Stimulated activated naive CD8-positive, alpha-beta T cell treated with anti-CD3 and anti-CD28 coated beads, Interleukin-15, Interleukin-2, amounts not matched to agents 100 U/mL and 50 U/mL, for 24 hours (primary cell): ENCODE measurements around the gene EVI2B.
"Not testable (repeated sequence)": the region's sequence is repeated elsewhere in the genome, so short reads cannot be mapped to it uniquely, and the experiment has no call there.

Source experiments
- ATAC-seq: fragments of 150-1000 bp; cut with Tn5 transposase; one replicate; pipeline ENCODE4 v1.10.0; 2021
- DNase-seq: peaks from one replicate; pipeline ENCODE4 v3.0.0; 2021

The EVI2B gene

DNA sequence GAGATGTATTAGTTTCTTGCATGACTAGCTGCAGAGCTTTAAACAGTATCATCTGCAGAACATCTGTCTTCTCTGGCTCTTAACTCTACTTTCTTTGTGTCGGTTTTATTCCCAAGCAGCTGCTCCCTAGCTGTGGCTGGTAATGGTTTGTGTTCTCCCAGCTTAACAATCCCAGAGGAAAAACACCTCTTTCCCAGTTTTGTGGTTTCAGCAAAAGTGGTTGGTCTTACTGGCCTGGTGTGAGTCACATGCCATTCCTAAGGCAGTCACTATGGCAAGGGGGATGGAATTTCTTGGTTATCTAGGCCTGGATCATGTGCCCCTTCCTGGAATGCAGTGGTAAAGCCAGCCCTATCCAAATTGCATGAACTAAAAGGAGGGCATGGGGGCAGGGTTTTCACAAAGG lies 44.3 kb downstream of the EVI2B start:
- no peak for ATAC-seq
- no peak for DNase-seq

- ATAC-seq (no peak), DNase-seq (no peak)
Observed at GRCh38 chr17:31269036-31269577, 44.7 kb downstream of the EVI2B start.

GRCh38 chr17:31266042-31266441 lies 47.8 kb downstream of the EVI2B start:
- DNase-seq (no peak), ATAC-seq (no peak)

DNA sequence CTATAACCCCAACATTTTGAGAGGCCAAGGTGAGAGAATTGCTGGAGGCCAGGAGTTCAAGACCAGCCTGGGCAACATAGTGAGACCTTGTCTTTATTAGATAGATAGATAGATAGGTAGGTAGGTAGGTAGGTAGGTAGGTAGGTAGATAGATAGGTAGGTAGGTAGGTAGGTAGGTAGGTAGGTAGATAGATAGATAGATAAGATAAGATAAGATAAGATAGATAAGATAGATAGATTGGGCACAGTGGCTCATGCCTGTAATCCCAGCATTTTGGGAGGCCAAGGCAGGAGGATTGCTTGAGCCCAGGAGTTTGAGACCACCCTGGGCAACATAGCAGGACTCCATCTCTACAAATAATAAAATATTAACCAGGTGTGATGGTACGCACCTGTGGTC lies 50.9 kb downstream of the EVI2B start:
- ATAC-seq, DNase-seq: not testable (repeated sequence)

DNA sequence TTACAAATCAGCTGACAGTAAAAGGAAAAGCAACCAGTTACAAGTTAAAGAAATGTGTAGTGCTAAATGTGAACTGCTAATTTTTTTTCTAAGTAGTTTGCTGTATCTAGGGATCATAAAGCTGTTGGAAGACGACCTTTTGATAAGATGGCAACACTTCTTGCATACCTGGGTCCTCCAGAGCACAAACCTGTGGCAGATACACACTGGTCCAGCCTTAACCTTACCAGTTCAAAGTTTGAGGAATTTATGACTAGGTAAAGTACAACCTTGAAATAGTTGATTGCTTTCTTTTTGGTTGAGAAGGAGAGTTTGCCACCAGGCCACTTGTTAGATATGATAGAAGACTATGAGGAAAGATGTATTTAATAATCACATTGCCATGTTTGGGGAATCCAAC lies 52.3 kb downstream of the EVI2B start:
- DNase-seq (no peak), ATAC-seq (no peak)

DNA sequence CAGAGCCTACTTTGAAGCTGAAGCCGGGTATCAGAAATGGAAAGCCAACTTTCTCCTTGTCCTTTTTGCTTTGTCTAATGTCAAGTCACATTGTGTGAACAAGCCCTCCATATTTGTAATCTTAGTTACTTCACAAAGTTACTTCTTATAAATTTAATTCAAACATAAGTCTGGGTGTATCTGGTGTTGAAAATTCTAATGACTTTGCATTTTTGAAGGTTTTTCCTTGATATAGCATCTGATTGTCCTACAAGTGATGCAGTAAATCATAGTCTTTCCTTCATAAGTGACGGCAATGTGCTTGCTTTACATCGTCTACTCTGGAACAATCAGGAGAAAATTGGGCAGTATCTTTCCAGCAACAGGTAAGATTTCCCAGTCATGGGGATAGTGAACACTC lies 53.7 kb downstream of the EVI2B start:
- DNase-seq (no peak), ATAC-seq (no peak)

DNA sequence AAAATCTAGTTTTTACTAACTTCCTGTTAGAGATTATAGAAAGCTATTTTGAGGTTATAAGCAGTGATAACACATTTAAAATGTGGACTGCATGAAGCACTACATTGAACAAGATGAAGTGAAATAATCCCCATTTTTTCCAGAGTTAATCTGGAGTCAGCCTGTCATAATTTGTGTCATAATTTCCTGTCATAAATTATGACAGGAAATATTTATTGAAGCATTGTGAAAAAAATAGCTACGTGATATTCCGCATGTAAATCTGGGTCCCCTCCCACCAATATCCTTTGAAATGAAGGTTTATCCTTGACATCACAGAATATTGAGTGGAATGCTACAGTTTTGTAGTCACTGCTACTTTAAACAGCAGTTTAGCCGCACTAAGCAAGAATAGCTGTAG lies 56.9 kb downstream of the EVI2B start:
- DNase-seq = no peak
- ATAC-seq = no peak

- ATAC-seq = no peak
- DNase-seq = no peak
Observed at GRCh38 chr17:31254654-31255053, 59.2 kb downstream of the EVI2B start.
